Measurements from ENCODE around the gene TEX264. TPM values are rescaled to one million over a fixed set of nuclear protein-coding genes. Genes with fewer than 3 reads are reported as not detected.

TEX264 gene
- total RNA-seq, 1 experiment from 2014 or later, result 11.8 TPM

- DNase-seq (ENCODE audit: low spot score) (no peak), ATAC-seq (no peak)
- Mint-ChIP-seq H3K9me3 (no peaks in the 10 kb centered on the region), H3K4me1 (peaks cover 18% of the 10 kb centered on the region), H3K27me3 (ENCODE audit: low read depth) (no peaks in the 10 kb centered on the region), H3K27ac (no peak overlapping the region), H3K36me3 (no peaks in the 10 kb centered on the region), H3K4me3 (no peak overlapping the region)
- TF ChIP-seq SP1 (CRISPR knock-in tag; conservative IDR thresholded peaks at IDR 0.05) (no peak), E2F5 (CRISPR knock-in tag; IDR thresholded peaks at IDR 0.05) (no peak), ERG (CRISPR knock-in tag; IDR thresholded peaks at IDR 0.05) (no peak), FOXK1 (CRISPR knock-in tag; IDR thresholded peaks at IDR 0.05) (no peak), ZNF396 (CRISPR knock-in tag; IDR thresholded peaks at IDR 0.05; ENCODE audit: borderline replicate concordance) (no peak), GTF2I (CRISPR knock-in tag; conservative IDR thresholded peaks at IDR 0.05) (no peak), ZBTB21 (CRISPR knock-in tag; IDR thresholded peaks at IDR 0.05; ENCODE audit: borderline replicate concordance) (no peak), ZNF281 (CRISPR knock-in tag; IDR thresholded peaks at IDR 0.05) (no peak), NR1H2 (CRISPR knock-in tag; IDR thresholded peaks at IDR 0.05) (no peak)
- ChIA-PET POLR2A (interaction anchor here (0.6 to 2.3 kb wide), 3 partner anchors 11 to 246 kb away, joined by 4 to 11 read pairs (median 6); partner anchors contain the start of gene DCAF1), CTCF (interaction anchor here (0.5 to 2.7 kb wide), 41 partner anchors 9 to 293 kb away, joined by 3 to 110 read pairs (median 4); partner anchors contain the start of genes DCAF1, GRM2, RRP9 and TEX264)
These were observed 11.5 kb downstream of the TEX264 start for GRCh38 chr3:51682526-51682925.

- POLR2A ChIA-PET, result no interaction called here
- ATAC-seq, result no peak
- no peak for DNase-seq (ENCODE audit: low spot score)
- Mint-ChIP-seq H3K36me3 (no peaks in the 10 kb centered on the region), H3K27me3 (ENCODE audit: low read depth) (no peaks in the 10 kb centered on the region), H3K27ac (no peak overlapping the region), H3K9me3 (no peaks in the 10 kb centered on the region), H3K4me1 (peaks cover 18% of the 10 kb centered on the region), H3K4me3 (no peak overlapping the region)
- TF ChIP-seq ZNF532 (CRISPR knock-in tag; IDR thresholded peaks at IDR 0.05; ENCODE audit: borderline replicate concordance), result no peak
- TF ChIP-seq NR2C2 (CRISPR knock-in tag; IDR thresholded peaks at IDR 0.05), result no peak
- TF ChIP-seq JAZF1 (CRISPR knock-in tag; IDR thresholded peaks at IDR 0.05), result no peak
- TF ChIP-seq GTF2I (CRISPR knock-in tag; conservative IDR thresholded peaks at IDR 0.05), result no peak
- TF ChIP-seq ZNF512 (CRISPR knock-in tag; IDR thresholded peaks at IDR 0.05; ENCODE audit: borderline replicate concordance), result no peak
- TF ChIP-seq ATF6 (CRISPR knock-in tag; IDR thresholded peaks at IDR 0.05), result no peak
- no peak for TF ChIP-seq FOXP4 (CRISPR knock-in tag; IDR thresholded peaks at IDR 0.05)
- no peak for TF ChIP-seq CTCF (IDR thresholded peaks at IDR 0.05)
- CTCF ChIA-PET, result interaction anchor here (1.4 kb wide), 1 partner anchor 182 kb away, joined by 3 read pairs; no protein-coding TSS in a partner anchor
These were observed 12.5 kb downstream of the TEX264 start for GRCh38 chr3:51683566-51683965.

Data from WTC11 (cell line).